GM12801 (cell line): ENCODE measurements around the gene PIN4.

Experiments used
- CTCF ChIP-seq: IDR thresholded peaks from one replicate; pipeline ENCODE4 v1.5.1; 2011; ENCODE audit warnings: control low read depth; ENCODE audit not compliant: insufficient read length; ENCODE audit errors: extremely low read depth

The PIN4 gene

DNA sequence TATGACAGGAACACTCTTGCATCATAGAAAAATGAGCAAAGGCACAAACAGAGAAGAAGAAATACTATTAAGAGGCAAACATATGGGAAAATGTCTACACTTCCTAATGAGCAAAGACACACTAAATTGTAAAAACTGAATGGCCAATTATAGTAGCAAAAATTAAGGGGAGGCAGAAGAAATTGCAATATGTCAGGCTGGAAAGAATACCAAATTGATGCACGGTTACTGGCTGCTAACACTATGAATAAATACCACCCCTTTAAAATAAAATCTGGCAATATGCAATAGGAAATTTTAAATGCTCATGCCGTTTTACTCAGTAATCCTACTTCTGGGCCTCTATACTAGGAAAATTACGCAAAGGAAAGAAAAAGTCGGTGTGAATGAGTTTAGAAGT lies 16.0 kb upstream of the PIN4 start:
- TF ChIP-seq CTCF: no peak

- no peak for TF ChIP-seq CTCF
Measured at GRCh38 chrX:72169008-72169728, 12.4 kb upstream of the PIN4 start.

- no peak for TF ChIP-seq CTCF
Measured at GRCh38 chrX:72176981-72177380, 4.6 kb upstream of the PIN4 start.

- TF ChIP-seq CTCF: no peak
Measured at GRCh38 chrX:72180539-72180938, 1.0 kb upstream of the PIN4 start.

- no peak for TF ChIP-seq CTCF
Measured at GRCh38 chrX:72182924-72183323, 1.4 kb downstream of the PIN4 start.

DNA sequence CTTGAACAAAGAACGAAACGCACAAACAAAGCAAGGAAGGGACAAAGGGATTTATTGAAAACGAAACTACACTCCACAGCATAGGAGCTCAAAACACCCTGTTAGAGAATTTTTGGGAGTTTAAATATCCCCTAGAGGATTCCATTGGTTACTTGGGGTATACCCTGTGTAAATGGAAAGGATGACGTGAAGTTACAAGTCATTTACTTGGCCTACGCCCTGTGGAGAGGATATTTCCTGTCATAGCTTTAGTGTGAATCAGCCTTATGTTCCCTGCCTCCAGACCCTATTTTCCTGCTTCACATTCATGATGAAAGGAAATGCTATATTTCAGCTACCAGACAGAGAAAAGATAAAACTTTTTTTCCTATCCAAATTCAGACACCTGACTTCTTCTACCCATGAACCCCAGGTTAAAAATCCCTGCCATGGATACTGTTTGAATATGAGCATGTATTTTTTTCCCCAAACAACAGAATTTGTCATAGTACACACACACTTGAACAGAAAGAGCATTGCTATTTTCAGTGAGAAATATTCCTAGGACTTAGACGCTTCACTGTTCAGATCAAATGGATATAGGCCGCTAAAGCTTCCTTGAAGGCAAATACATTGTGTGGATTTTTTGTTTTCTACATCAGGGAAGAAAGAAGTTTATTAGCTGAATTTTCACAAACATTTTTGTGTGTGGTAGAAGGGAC lies 20.4 kb downstream of the PIN4 start:
- TF ChIP-seq CTCF: no peak

DNA sequence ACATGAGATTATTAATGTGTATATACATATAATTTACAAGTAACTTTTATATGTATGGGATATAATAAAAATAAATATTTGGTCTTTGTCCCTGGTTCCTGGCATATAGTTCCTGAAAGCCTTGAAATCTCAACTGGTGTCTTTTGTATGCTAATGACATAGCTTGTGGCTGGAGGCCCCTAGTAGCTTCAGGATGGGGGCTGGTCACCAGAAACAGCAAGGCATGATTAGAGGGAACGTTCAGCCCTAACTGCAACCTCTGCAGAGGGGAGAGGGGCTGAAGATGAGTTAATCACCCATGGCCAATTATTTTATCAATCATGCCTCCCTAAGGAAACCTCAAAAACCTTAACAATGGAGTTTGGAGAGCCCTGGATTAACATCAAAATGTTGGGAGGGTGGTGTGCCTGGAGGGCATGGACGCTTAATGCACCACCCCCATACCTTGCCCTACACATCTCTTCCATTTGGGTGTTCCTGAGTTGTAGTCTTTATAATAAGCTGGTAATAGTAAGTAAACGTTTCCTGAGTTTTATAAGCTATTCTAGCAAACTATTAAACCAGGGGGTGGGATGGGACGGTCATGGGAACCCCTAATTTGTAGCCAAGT lies 21.3 kb downstream of the PIN4 start:
- TF ChIP-seq CTCF: no peak
